GM20000 (cell line): ENCODE measurements around the gene SH3PXD2A.
A peak's percentile ranks its signal among the peaks of the same experiment; 100 is the strongest.

Experiments
- DNase-seq: peaks from one replicate; pipeline ENCODE4 v3.0.0; 2012; ENCODE audit warnings: low spot score
- CTCF ChIP-seq: IDR thresholded peaks from 2 replicates; pipeline ENCODE4 v1.5.1; 2012; ENCODE audit warnings: mild to moderate bottlenecking, control low read depth; ENCODE audit errors: extremely low read depth, missing control alignments

SH3PXD2A gene

GRCh38 chr10:103687718-103688117 is 167.7 kb downstream of the SH3PXD2A start:
- DNase-seq, result no peak
- no peak for TF ChIP-seq CTCF

DNA sequence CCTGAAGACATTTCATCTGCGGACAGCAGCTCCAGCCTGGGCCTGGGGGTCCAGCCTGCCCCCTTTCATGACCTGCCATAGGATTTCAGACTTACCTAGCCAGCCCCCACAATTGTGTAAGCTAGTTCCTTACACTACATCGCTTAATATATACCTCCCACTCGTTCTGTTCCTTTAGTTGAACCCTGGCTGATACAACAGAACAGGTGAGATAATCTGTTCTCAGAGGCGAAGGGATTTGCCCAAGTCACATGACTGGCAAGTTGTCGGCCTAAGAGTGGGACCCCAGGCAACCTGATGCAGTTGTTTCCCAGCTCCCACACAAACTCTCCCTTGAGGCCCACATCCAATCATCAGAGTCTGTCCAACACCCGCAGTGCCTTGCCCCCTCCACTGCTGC is 168.2 kb downstream of the SH3PXD2A start:
- no peak for TF ChIP-seq CTCF
- DNase-seq, result no peak

DNA sequence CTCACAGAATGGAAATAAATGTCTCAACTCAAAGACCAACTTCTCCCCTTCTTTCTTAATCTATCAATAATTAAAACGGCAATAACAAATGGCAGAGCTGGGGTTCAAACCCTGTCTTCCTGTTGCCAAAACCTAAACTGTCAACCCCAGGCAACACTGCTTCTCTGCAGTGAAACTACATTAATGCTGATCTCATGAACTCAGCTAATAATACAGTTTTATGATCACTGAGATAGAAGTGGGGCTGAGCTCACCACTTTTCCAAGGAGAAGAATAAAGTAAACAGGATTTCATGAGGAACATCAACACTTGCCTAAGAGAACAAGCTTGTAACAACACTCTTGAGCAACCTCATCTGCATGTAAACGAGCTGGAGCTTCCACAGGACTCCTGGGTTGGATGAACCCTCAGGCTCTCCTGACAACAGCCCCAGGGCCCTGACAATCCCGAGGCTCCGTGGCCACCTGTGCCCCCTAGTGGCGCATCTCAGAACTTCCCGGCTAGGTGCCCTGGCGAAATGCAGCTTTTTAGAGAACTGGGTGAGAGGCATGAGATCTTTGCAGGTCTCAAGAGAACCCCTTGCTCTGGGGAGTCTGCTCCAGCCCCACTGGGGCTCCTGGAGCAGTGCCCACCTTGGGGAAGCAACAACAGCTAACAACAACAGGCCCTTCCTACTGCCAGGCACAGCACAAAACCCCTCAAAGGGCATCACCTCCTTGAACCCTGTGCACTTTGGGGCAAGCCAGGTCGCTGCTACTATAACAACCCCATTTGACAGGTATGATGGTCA is 169.3 kb downstream of the SH3PXD2A start:
- DNase-seq, result peak; percentile 86
- peak; percentile 92 for TF ChIP-seq CTCF

- TF ChIP-seq CTCF, result no peak
- no peak for DNase-seq
Measured at GRCh38 chr10:103683851-103684250, 171.5 kb downstream of the SH3PXD2A start.

- no peak for DNase-seq
- no peak for TF ChIP-seq CTCF
Measured at GRCh38 chr10:103682631-103683030, 172.7 kb downstream of the SH3PXD2A start.

DNA sequence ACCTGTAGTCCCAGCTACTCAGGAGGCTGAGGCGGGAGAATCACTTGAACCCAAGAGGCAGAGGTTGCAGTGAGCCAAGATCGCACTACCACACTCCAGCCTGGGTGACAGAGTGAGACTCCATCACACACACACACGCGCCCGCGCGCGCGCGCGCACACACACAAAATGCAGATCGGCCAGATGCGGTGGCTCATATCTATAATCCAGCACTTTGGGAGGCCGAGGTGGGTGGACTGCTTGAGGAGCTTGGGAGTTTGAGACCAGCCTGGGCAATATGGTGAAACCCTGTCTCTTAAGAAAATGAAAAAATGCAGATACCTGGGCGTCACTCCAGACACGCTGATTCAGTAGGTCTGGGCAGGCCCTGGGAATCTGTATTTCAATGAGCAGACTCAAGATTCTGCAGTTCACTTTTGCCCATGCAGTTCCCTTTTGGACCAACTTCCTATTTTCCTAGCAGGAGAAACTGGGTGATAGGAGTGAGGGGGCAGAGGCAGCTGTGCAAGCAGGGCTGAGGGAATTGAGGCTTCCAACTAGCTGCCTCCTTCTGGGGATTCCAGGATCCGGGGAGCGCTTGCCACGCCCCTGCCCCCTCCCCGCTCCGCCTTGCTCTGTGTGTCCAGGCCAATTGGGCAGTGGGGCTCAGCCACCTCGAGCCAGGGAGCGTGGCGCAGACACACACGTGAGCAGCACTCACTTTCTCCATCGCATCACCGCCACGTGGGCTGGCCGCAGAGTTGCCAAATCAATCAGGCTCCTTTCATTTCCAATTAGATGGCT is 173.6 kb downstream of the SH3PXD2A start:
- no peak for DNase-seq

More for the DNA sequence above, 173.6 kb downstream of the SH3PXD2A start:
- TF ChIP-seq CTCF, result no peak
